Heart right ventricle (tissue), 16 donors: ENCODE data around the gene MYO3B. TPM values are rescaled to one million over a fixed set of nuclear protein-coding genes. Genes with fewer than 3 reads are reported as not detected.

Source experiments
- ATAC-seq, 8 donors: fragments of 200-7000 bp; cut with Tn5 transposase; one replicate each; pipeline ENCODE4 v1.9.1; 2020; ENCODE audit warnings: mild to moderate bottlenecking in 8 of 8, moderate library complexity in 8 of 8, moderate number of reproducible peaks in 1 of 8
- DNase-seq, 2 donors: peaks; one replicate each; pipeline ENCODE4 v3.0.0-alpha.2; 2020
- H3K27ac ChIP-seq, 10 donors: fragments of 200-600 bp; sonication (generic) in 2 of 10; one replicate each; pipeline versions ENCODE4 v1.5.0 to v1.8.0; 2020 to 2022; ENCODE audit warnings: mild to moderate bottlenecking in 3 of 10
- H3K27me3 ChIP-seq, 7 donors: fragments of 200-600 bp; one replicate each; pipeline ENCODE4 v1.8.0; 2021 to 2022; ENCODE audit warnings: mild to moderate bottlenecking in 2 of 7
- H3K36me3 ChIP-seq, 9 donors: fragments of 200-600 bp; sonication (generic) in 1 of 9; one replicate each; pipeline versions ENCODE4 v1.5.0 to v1.8.0; 2020 to 2022; ENCODE audit warnings: mild to moderate bottlenecking in 2 of 9
- H3K4me1 ChIP-seq, 9 donors: fragments of 200-600 bp; sonication (generic) in 1 of 9; one replicate each; pipeline versions ENCODE4 v1.5.0 to v1.8.0; 2020 to 2022; ENCODE audit warnings: mild to moderate bottlenecking in 4 of 9
- H3K4me3 ChIP-seq, 10 donors: fragments of 200-600 bp; sonication (generic) in 2 of 10; one replicate each; pipeline versions ENCODE4 v1.5.0 to v1.8.0; 2020 to 2022; ENCODE audit warnings: mild to moderate bottlenecking in 7 of 10, moderate library complexity in 2 of 10
- H3K9me3 ChIP-seq, 11 donors: fragments of 200-600 bp in 10 of 11; sonication (generic) in 2 of 11; one replicate each; pipeline versions ENCODE4 v1.5.0 to v1.8.0; 2013 to 2022; ENCODE audit warnings: mild to moderate bottlenecking in 2 of 11, control low read depth in 1 of 11, moderate library complexity in 1 of 11
- CTCF ChIP-seq, 9 donors: fragments of 200-600 bp; sonication (generic) in 2 of 9; IDR thresholded peaks; one replicate each; pipeline versions ENCODE4 v1.5.0 to v1.8.0; 2021 to 2022; ENCODE audit warnings: antibody characterized with exemption in 9 of 9, mild to moderate bottlenecking in 5 of 9, moderate library complexity in 1 of 9
- WGBS, 2 donors: extraction: QIAGEN DNeasy Blood & Tissue Kit; methylation state at CpG; one replicate each; pipeline ENCODE4 v1.1.7; 2013; ENCODE audit warnings: inconsistent platforms in 1 of 2; 5-methylcytosine and 5-hydroxymethylcytosine counted together
- intact Hi-C, 10 donors: fragments of 100-400 bp; cut with DNase I; formaldehyde crosslinking; loops; one replicate each; pipeline versions ENCODE4 v1.11.1 to v1.14.2; 2022
- polyA plus RNA-seq, 2 donors: library from polyadenylated mRNA; stranded (reverse); fragments of 200-250 nt; gene quantifications; one replicate each; pipeline ENCODE4 v1.2.3, GENCODE V29; 2013
- total RNA-seq, 10 donors: library from RNA; stranded (reverse); fragmentation: NEBNext Ultra II Directional in 3 of 10; extraction: Animal tissue kit (Norgen Biotek cat#: 25700) in 3 of 10; gene quantifications; one replicate each; pipeline versions ENCODE4 v1.2.1 to v1.2.4, GENCODE V29; 2021 to 2023
- donor health status: Arrhythmogenic right ventricular cardiomyopathy.
- donor health status: ischemic (EF 13 %, LVEDD 7.1; RV severe dilation, severe dysfunction).
- donor health status: healthy with polysubstance abuse.
- donor health status: DM: no; HTN: yes; CAD: no.
- donor health status: DM: no; HTN: no; CAD: no.
- donor health status: ischemic (EF 25% LVEDD 6.9; RV normal size, moderate dysfunction).
- donor health status: ischemic (EF 25% LVEDD 5.7; RV mildly dilated, moderate dysfunction).
- donor health status: healthy.
- donor health status: DM: yes; HTN: yes; CAD: no.
- donor health status: Ischemic cardiomyopathy.
- donor health status: ischemic (EF 35%, LVEDD 5.7; RV mildly dilated, moderate dysfunction).
- donor health status: nonischemic (EF 11% LVEDD 7.7; RV severe dilation, severe dysfunction).
- donor health status: DM: yes; HTN: yes; CAD: no.
- donor health status: PGD.
- donor health status: ischemic (EF 29% LVEDD 5.4; RV normal size, mild dysfunction).
- donor health status: nonischemic (EF 23%, LVEDD 6.1; RV moderate dilation, normal function).

Gene MYO3B
- total and polyA plus RNA-seq, 12 donors = 0.05 to 0.21 (median 0.09) TPM; not detected in 8

GRCh38 chr2:170533156-170533555 is 355.2 kb downstream of the MYO3B start:
- DNase-seq = no peak
- intact Hi-C loops = no loop called here
- WGBS, 2 donors = 89 to 92% methylated on average over 4 of the region's 4 CpGs
- Histone ChIP-seq H3K9me3 (no peaks in the 10 kb centered on the region), H3K36me3 (no peaks in the 10 kb centered on the region), H3K27ac (no peak overlapping the region), H3K4me1 (peaks cover 0 to 22% (median 17%) of the 10 kb centered on the region in 9 donors), H3K4me3 (no peak overlapping the region), H3K27me3 (peaks cover 0 to 5% (median 0%) of the 10 kb centered on the region in 7 donors)
- TF ChIP-seq CTCF (IDR thresholded peaks at IDR 0.05) = no peak
- ATAC-seq = no peak

GRCh38 chr2:170535552-170535951 is 357.6 kb downstream of the MYO3B start:
- no peak for DNase-seq
- no peak overlapping the region for H3K27ac ChIP-seq
- no peaks in the 10 kb centered on the region for H3K36me3 ChIP-seq
- no peak overlapping the region for H3K4me3 ChIP-seq
- intact Hi-C loops = no loop called here
- peaks cover 0 to 7% (median 6%) of the 10 kb centered on the region in 9 donors for H3K4me1 ChIP-seq
- WGBS, 2 donors = 90 to 92% methylated on average over 4 of the region's 4 CpGs
- no peaks in the 10 kb centered on the region for H3K9me3 ChIP-seq
- no peak for ATAC-seq
- H3K27me3 ChIP-seq = peaks cover 0 to under 1% (median 0%) of the 10 kb centered on the region in 7 donors
- no peak for TF ChIP-seq CTCF (IDR thresholded peaks at IDR 0.05)

- TF ChIP-seq CTCF (IDR thresholded peaks at IDR 0.05) = no peak
- Histone ChIP-seq H3K36me3 (no peaks in the 10 kb centered on the region), H3K27ac (no peak overlapping the region), H3K27me3 (no peaks in the 10 kb centered on the region), H3K9me3 (peaks cover 0 to 19% (median 11%) of the 10 kb centered on the region in 11 donors), H3K4me1 (no peaks in the 10 kb centered on the region), H3K4me3 (no peak overlapping the region)
- DNase-seq (no peak), ATAC-seq (no peak)
- 95 to 96% methylated on average over 3 of the region's 3 CpGs for WGBS, 2 donors
- intact Hi-C loops = no loop called here
These were observed 366.9 kb downstream of the MYO3B start for GRCh38 chr2:170544817-170545216.

- intact Hi-C loops = no loop called here
- ATAC-seq (no peak), DNase-seq (no peak)
- no peaks in the 10 kb centered on the region for H3K27me3 ChIP-seq
- no peak overlapping the region for H3K27ac ChIP-seq
- H3K36me3 ChIP-seq = no peaks in the 10 kb centered on the region
- no peak for TF ChIP-seq CTCF (IDR thresholded peaks at IDR 0.05)
- H3K9me3 ChIP-seq = peaks cover 0 to 34% (median 11%) of the 10 kb centered on the region in 11 donors
- H3K4me1 ChIP-seq = no peaks in the 10 kb centered on the region
- 51 to 66% methylated on average over 2 of the region's 2 CpGs for WGBS, 2 donors
- H3K4me3 ChIP-seq = no peak overlapping the region
These were observed 370.4 kb downstream of the MYO3B start for GRCh38 chr2:170548304-170548703.
